HepG2 (cell line): ENCODE results near the gene PLCB1.

ENCODE experiments used
- POLR2A ChIP-seq, 2 experiments: IDR thresholded peaks; 2 replicates each; pipeline ENCODE4 v1.6.1; 2011; ENCODE audit warnings: low read depth in 2 of 2, low read length in 2 of 2, mild to moderate bottlenecking in 1 of 2, moderate library complexity in 1 of 2; ENCODE audit not compliant: insufficient read depth in 1 of 2
- TCF7 ChIP-seq: sonication (generic); IDR thresholded peaks from 2 replicates; pipeline ENCODE4 v1.6.1; 2016; ENCODE audit warnings: antibody characterized with exemption, low read depth
- ZBTB33 ChIP-seq: sonication (generic); formaldehyde crosslinking; IDR thresholded peaks from 2 replicates; pipeline ENCODE4 v1.4.0; 2020; ENCODE audit warnings: missing genetic modification reagents
- ZBTB4 ChIP-seq: sonication (generic); formaldehyde crosslinking; IDR thresholded peaks from 2 replicates; pipeline ENCODE4 v1.4.0; 2020; ENCODE audit warnings: missing genetic modification reagents, mild to moderate bottlenecking, borderline replicate concordance
- ZNF335 ChIP-seq: sonication (generic); formaldehyde crosslinking; IDR thresholded peaks from 2 replicates; pipeline ENCODE4 v1.4.0; 2020; ENCODE audit warnings: missing genetic modification reagents
- ZNF747 ChIP-seq: sonication (generic); formaldehyde crosslinking; IDR thresholded peaks from 2 replicates; pipeline ENCODE4 v1.8.1; 2023; ENCODE audit warnings: missing genetic modification reagents, mild to moderate bottlenecking, borderline replicate concordance

- TF ChIP-seq ZNF335 (CRISPR knock-in tag) (no peak), POLR2A (IDR thresholded peaks at IDR 0.05; ENCODE audit: insufficient read depth in 1 of 2, low read depth in 2 of 2, low read length in 2 of 2) (no peak), ZBTB4 (CRISPR knock-in tag) (no peak), TCF7 (no peak), ZNF747 (CRISPR knock-in tag) (no peak), ZBTB33 (no peak)
These were observed 525.6 kb downstream of the PLCB1 start for GRCh38 chr20:8657664-8658063.
